Heart right ventricle (tissue), 16 donors: ENCODE measurements around the gene NR1H3. TPM values are rescaled to one million over a fixed set of nuclear protein-coding genes. Genes with fewer than 3 reads are reported as not detected.

Experiments
- ATAC-seq, 8 donors: fragments of 200-7000 bp; cut with Tn5 transposase; one replicate each; pipeline ENCODE4 v1.9.1; 2020; ENCODE audit warnings: mild to moderate bottlenecking in 8 of 8, moderate library complexity in 8 of 8, moderate number of reproducible peaks in 1 of 8
- DNase-seq, 2 donors: peaks; one replicate each; pipeline ENCODE4 v3.0.0-alpha.2; 2020
- H3K27ac ChIP-seq, 10 donors: fragments of 200-600 bp; sonication (generic) in 2 of 10; one replicate each; pipeline versions ENCODE4 v1.5.0 to v1.8.0; 2020 to 2022; ENCODE audit warnings: mild to moderate bottlenecking in 3 of 10
- H3K27me3 ChIP-seq, 7 donors: fragments of 200-600 bp; one replicate each; pipeline ENCODE4 v1.8.0; 2021 to 2022; ENCODE audit warnings: mild to moderate bottlenecking in 2 of 7
- H3K36me3 ChIP-seq, 9 donors: fragments of 200-600 bp; sonication (generic) in 1 of 9; one replicate each; pipeline versions ENCODE4 v1.5.0 to v1.8.0; 2020 to 2022; ENCODE audit warnings: mild to moderate bottlenecking in 2 of 9
- H3K4me1 ChIP-seq, 9 donors: fragments of 200-600 bp; sonication (generic) in 1 of 9; one replicate each; pipeline versions ENCODE4 v1.5.0 to v1.8.0; 2020 to 2022; ENCODE audit warnings: mild to moderate bottlenecking in 4 of 9
- H3K4me3 ChIP-seq, 10 donors: fragments of 200-600 bp; sonication (generic) in 2 of 10; one replicate each; pipeline versions ENCODE4 v1.5.0 to v1.8.0; 2020 to 2022; ENCODE audit warnings: mild to moderate bottlenecking in 7 of 10, moderate library complexity in 2 of 10
- H3K9me3 ChIP-seq, 11 donors: fragments of 200-600 bp in 10 of 11; sonication (generic) in 2 of 11; one replicate each; pipeline versions ENCODE4 v1.5.0 to v1.8.0; 2013 to 2022; ENCODE audit warnings: mild to moderate bottlenecking in 2 of 11, control low read depth in 1 of 11, moderate library complexity in 1 of 11
- CTCF ChIP-seq, 9 donors: fragments of 200-600 bp; sonication (generic) in 2 of 9; IDR thresholded peaks; one replicate each; pipeline versions ENCODE4 v1.5.0 to v1.8.0; 2021 to 2022; ENCODE audit warnings: antibody characterized with exemption in 9 of 9, mild to moderate bottlenecking in 5 of 9, moderate library complexity in 1 of 9
- WGBS, 2 donors: extraction: QIAGEN DNeasy Blood & Tissue Kit; methylation state at CpG; one replicate each; pipeline ENCODE4 v1.1.7; 2013; ENCODE audit warnings: inconsistent platforms in 1 of 2; 5-methylcytosine and 5-hydroxymethylcytosine counted together
- intact Hi-C, 10 donors: fragments of 100-400 bp; cut with DNase I; formaldehyde crosslinking; loops; one replicate each; pipeline versions ENCODE4 v1.11.1 to v1.14.2; 2022
- polyA plus RNA-seq, 2 donors: library from polyadenylated mRNA; stranded (reverse); fragments of 200-250 nt; gene quantifications; one replicate each; pipeline ENCODE4 v1.2.3, GENCODE V29; 2013
- total RNA-seq, 10 donors: library from RNA; stranded (reverse); fragmentation: NEBNext Ultra II Directional in 3 of 10; extraction: Animal tissue kit (Norgen Biotek cat#: 25700) in 3 of 10; gene quantifications; one replicate each; pipeline versions ENCODE4 v1.2.1 to v1.2.4, GENCODE V29; 2021 to 2023
- donor health status: Arrhythmogenic right ventricular cardiomyopathy.
- donor health status: ischemic (EF 13 %, LVEDD 7.1; RV severe dilation, severe dysfunction).
- donor health status: healthy with polysubstance abuse.
- donor health status: DM: no; HTN: yes; CAD: no.
- donor health status: DM: no; HTN: no; CAD: no.
- donor health status: ischemic (EF 25% LVEDD 6.9; RV normal size, moderate dysfunction).
- donor health status: ischemic (EF 25% LVEDD 5.7; RV mildly dilated, moderate dysfunction).
- donor health status: healthy.
- donor health status: DM: yes; HTN: yes; CAD: no.
- donor health status: Ischemic cardiomyopathy.
- donor health status: ischemic (EF 35%, LVEDD 5.7; RV mildly dilated, moderate dysfunction).
- donor health status: nonischemic (EF 11% LVEDD 7.7; RV severe dilation, severe dysfunction).
- donor health status: DM: yes; HTN: yes; CAD: no.
- donor health status: PGD.
- donor health status: ischemic (EF 29% LVEDD 5.4; RV normal size, mild dysfunction).
- donor health status: nonischemic (EF 23%, LVEDD 6.1; RV moderate dilation, normal function).

NR1H3 gene
- total and polyA plus RNA-seq, 12 donors = 6.6 to 49.2 (median 10.0) TPM

DNA sequence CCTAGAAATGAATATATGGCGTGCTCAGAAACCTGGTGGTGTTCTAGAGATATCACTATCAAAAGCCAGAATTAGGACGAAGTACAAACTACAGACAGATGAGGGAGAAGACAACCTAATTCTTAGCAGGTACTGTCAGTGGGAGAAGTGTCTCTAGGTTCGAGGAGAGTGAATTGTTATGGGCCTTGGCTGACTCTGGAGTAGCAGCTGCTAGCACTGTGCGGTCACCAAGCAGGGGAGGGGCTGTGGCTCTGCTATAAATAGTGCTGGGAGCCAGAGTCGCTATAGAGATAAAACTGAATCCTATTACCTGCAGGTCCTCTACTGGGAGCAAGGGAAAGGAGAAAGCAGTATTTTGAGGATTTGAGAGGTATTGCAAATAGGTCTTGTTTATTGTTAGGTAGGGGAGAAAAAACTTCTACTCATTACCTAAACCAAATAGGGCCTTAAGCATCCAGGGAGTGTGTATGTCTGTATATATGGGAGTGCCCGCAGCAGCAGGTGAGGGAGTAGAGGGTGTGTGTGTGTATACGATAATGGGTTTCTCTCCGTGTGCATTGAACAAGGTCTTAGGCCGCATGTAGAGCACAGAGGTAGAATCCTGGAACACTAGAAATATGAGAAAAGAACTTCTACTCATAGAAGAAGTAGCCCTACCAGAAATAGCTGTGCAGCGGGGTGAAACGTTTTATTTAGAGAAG is 14.3 kb downstream of the NR1H3 start:
- peaks cover 10 to 51% (median 46%) of the 10 kb centered on the region in 9 donors for H3K4me1 ChIP-seq
- TF ChIP-seq CTCF (IDR thresholded peaks at IDR 0.05) = no peak
- H3K9me3 ChIP-seq = no peaks in the 10 kb centered on the region
- peaks cover 0 to 32% (median 7%) of the 10 kb centered on the region in 9 donors for H3K36me3 ChIP-seq
- DNase-seq (peak in 1 of 2 donors; percentile 51), ATAC-seq (peak in 3 of 8 donors; percentile 35 to 49 (median 45))
- H3K27ac ChIP-seq = peak overlapping the region; percentile 17 to 99 (median 98)
- no peaks in the 10 kb centered on the region for H3K27me3 ChIP-seq
- intact Hi-C loops = loop anchor here in 5 of 10 donors (5.0 to 10.0 kb wide), 3 partner anchors 35 to 83 kb away; partner anchors contain the start of gene MYBPC3 (in 5 of the 5)
- 41 to 50% methylated on average over 11 of the region's 11 CpGs for WGBS, 2 donors
- H3K4me3 ChIP-seq = peak overlapping the region in 1 of 10 donors; percentile 84

GRCh38 chr11:47272706-47273105 is 14.9 kb downstream of the NR1H3 start:
- Histone ChIP-seq H3K9me3 (no peaks in the 10 kb centered on the region), H3K27me3 (no peaks in the 10 kb centered on the region), H3K4me3 (no peak overlapping the region), H3K4me1 (peaks cover 10 to 51% (median 45%) of the 10 kb centered on the region in 9 donors), H3K27ac (peak overlapping the region in 5 of 10 donors; percentile 18 to 99 (median 94)), H3K36me3 (peaks cover 0 to 38% (median 7%) of the 10 kb centered on the region in 9 donors)
- intact Hi-C loops = loop anchor here in 5 of 10 donors (5.0 to 10.0 kb wide), 3 partner anchors 35 to 82 kb away; partner anchors contain the start of gene MYBPC3 (in 5 of the 5)
- WGBS, 2 donors = 0% methylated on average over 1 of the region's 1 CpG
- ATAC-seq = no peak
- no peak for DNase-seq
- TF ChIP-seq CTCF (IDR thresholded peaks at IDR 0.05) = no peak

DNA sequence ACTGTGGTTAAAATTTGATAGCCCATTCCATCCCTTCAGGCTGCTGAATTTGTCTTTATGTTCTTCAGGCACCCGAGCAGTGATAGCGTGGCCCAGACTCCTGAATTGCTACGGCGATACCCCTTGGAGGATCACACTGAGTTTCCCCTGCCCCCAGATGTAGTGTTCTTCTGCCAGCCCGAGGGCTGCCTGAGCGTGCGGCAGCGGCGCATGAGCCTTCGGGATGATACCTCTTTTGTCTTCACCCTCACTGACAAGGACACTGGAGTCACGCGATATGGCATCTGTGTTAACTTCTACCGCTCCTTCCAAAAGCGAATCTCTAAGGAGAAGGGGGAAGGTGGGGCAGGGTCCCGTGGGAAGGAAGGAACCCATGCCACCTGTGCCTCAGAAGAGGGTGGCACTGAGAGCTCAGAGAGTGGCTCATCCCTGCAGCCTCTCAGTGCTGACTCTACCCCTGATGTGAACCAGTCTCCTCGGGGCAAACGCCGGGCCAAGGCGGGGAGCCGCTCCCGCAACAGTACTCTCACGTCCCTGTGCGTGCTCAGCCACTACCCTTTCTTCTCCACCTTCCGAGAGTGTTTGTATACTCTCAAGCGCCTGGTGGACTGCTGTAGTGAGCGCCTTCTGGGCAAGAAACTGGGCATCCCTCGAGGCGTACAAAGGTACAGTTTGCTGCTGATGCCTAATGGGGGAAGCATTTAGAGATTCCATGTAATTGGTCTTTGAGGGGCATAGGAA is 16.9 kb downstream of the NR1H3 start:
- Histone ChIP-seq H3K4me1 (peaks cover 0 to 43% (median 30%) of the 10 kb centered on the region in 9 donors), H3K4me3 (no peak overlapping the region), H3K9me3 (no peaks in the 10 kb centered on the region), H3K27ac (no peak overlapping the region), H3K36me3 (peaks cover 0 to 57% (median 7%) of the 10 kb centered on the region in 9 donors), H3K27me3 (no peaks in the 10 kb centered on the region)
- ATAC-seq (no peak), DNase-seq (no peak)
- 95 to 97% methylated on average over 28 of the region's 28 CpGs for WGBS, 2 donors
- intact Hi-C loops = loop anchor here in 6 of 10 donors (5.0 to 10.0 kb wide), 4 partner anchors 33 to 83 kb away; partner anchors contain the start of gene MYBPC3 (in 5 of the 6)
- no peak for TF ChIP-seq CTCF (IDR thresholded peaks at IDR 0.05)

GRCh38 chr11:47276923-47277322 is 19.1 kb downstream of the NR1H3 start:
- ATAC-seq (no peak), DNase-seq (no peak)
- intact Hi-C loops = loop anchor here in 4 of 10 donors (5.0 to 10.0 kb wide), 2 partner anchors 78 to 80 kb away; partner anchors contain the start of gene MYBPC3 (in 3 of the 4)
- H3K27ac ChIP-seq = no peak overlapping the region
- H3K4me1 ChIP-seq = peaks cover 4 to 41% (median 22%) of the 10 kb centered on the region in 9 donors
- WGBS, 2 donors = 85 to 89% methylated on average over 4 of the region's 4 CpGs
- TF ChIP-seq CTCF (IDR thresholded peaks at IDR 0.05) = no peak
- peaks cover 0 to 80% (median 14%) of the 10 kb centered on the region in 9 donors for H3K36me3 ChIP-seq
- no peak overlapping the region for H3K4me3 ChIP-seq
- no peaks in the 10 kb centered on the region for H3K27me3 ChIP-seq
- H3K9me3 ChIP-seq = no peaks in the 10 kb centered on the region
